ENCODE data around the gene CDPF1. TPM values are rescaled to one million over a fixed set of nuclear protein-coding genes. Genes with fewer than 3 reads are reported as not detected.

The CDPF1 gene
- total RNA-seq, 2 donors from 2014 or later = 8.1 to 12.4 TPM

DNA sequence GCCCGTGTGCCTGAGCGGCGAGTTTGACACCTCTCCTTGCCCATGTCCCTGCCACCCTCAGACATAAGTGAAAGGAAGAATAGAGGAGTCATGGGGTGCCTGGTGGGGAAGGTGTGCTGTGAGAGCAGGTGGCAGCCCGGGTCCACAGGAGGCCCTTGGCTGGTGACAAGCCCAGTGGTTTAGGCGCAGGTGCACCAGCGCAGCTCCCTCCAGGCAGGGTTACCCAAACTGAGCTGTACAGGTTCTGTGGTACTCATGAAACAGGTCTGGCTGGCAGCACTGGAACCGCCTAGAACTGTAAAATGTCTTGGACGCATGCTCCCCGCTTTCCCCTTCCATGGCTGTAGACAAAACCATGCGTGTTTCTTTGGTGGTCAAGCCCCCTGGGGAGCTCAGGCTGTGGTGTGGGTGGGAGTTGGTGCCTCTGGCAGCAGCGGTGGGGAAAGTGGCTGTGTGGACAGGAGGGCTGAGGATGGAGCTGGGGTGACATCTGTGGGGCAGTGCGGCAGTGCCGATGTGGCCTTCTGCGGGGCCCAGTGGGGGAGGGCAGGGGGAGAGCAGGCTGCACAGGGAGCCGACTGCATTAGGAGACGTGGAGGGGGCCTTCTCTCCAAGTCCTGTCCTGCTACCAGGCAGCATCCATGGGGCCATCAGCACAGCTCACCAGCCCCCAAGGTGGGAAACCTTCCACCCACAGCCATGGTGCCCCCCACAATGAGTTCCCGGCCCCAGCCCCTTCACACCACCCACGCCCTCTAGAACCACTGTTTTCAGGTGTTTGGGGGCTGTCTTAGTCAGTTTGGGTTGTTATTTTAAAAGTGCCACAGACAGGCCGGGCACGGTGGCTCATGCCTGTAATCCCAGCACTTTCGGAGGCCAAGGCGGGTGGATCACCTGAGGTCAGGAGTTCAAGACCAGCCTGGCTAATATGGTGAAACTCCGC lies 41.0 kb upstream of the CDPF1 start:
- ATAC-seq (ENCODE audit: insufficient number of reproducible peaks, low FRiP score, low read depth) (no peak), DNase-seq (ENCODE audit: low spot score) (no peak)
- H3K36me3 ChIP-seq = peaks cover 35% of the 10 kb centered on the region
- TF ChIP-seq, protein P1, sequence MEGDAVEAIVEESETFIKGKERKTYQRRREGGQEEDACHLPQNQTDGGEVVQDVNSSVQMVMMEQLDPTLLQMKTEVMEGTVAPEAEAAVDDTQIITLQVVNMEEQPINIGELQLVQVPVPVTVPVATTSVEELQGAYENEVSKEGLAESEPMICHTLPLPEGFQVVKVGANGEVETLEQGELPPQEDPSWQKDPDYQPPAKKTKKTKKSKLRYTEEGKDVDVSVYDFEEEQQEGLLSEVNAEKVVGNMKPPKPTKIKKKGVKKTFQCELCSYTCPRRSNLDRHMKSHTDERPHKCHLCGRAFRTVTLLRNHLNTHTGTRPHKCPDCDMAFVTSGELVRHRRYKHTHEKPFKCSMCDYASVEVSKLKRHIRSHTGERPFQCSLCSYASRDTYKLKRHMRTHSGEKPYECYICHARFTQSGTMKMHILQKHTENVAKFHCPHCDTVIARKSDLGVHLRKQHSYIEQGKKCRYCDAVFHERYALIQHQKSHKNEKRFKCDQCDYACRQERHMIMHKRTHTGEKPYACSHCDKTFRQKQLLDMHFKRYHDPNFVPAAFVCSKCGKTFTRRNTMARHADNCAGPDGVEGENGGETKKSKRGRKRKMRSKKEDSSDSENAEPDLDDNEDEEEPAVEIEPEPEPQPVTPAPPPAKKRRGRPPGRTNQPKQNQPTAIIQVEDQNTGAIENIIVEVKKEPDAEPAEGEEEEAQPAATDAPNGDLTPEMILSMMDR (IDR thresholded peaks at IDR 0.05) = no peak
- peaks cover 4 to 9% of the 10 kb centered on the region in 2 donors for H3K4me1 ChIP-seq (ENCODE audit: control insufficient read depth in 1 of 2, low read depth in 2 of 2)
- no peak overlapping the region for H3K27ac ChIP-seq
- H3K9me3 ChIP-seq = no peaks in the 10 kb centered on the region
- no peaks in the 10 kb centered on the region for H3K27me3 ChIP-seq (replicated peaks; ENCODE audit: insufficient read depth)
- no peak overlapping the region for H3K4me3 ChIP-seq

DNA sequence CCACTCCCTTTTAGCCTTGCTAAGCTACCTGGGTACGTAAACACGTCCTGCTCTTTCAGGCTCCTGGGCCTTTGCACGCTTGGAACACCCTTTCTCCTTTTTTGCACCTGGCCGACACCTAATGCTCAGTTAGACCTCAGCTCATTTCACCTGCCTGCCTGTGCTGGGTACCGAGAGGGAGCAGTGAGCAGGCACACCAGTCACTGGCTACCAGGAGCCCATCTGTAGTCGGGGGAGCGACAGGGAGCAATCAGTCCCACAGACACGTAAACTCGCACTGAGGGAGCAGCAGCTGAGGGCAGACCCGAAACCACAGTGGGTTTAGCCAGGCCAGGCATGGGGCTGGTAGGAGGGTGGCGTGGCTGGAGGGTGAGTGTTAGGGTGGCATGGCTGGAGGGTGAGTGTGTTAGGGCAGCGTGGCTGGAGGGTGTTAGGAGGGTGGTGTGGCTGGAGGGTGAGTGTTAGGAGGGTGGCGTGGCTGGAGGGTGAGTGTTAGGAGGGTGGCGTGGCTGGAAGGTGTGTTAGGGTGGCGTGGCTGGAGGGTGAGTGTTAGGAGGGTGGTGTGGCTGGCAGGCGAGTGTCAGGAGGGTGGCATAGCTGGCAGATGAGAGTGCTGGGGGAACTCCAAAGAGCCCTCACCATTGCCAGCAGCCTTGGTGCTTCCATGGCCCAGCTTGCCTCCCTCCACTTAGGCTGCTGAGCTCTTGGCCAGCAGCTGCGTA lies 40.2 kb upstream of the CDPF1 start:
- DNase-seq (ENCODE audit: low spot score) (no peak), ATAC-seq (ENCODE audit: insufficient number of reproducible peaks, low FRiP score, low read depth) (no peak)
- TF ChIP-seq, protein P1 (IDR thresholded peaks at IDR 0.05) = no peak
- Histone ChIP-seq H3K27me3 (replicated peaks; ENCODE audit: insufficient read depth) (no peaks in the 10 kb centered on the region), H3K9me3 (no peaks in the 10 kb centered on the region), H3K36me3 (peaks cover 39% of the 10 kb centered on the region), H3K4me3 (no peak overlapping the region), H3K4me1 (ENCODE audit: control insufficient read depth in 1 of 2, low read depth in 2 of 2) (peaks cover 0 to under 1% of the 10 kb centered on the region in 2 donors), H3K27ac (no peak overlapping the region)

DNA sequence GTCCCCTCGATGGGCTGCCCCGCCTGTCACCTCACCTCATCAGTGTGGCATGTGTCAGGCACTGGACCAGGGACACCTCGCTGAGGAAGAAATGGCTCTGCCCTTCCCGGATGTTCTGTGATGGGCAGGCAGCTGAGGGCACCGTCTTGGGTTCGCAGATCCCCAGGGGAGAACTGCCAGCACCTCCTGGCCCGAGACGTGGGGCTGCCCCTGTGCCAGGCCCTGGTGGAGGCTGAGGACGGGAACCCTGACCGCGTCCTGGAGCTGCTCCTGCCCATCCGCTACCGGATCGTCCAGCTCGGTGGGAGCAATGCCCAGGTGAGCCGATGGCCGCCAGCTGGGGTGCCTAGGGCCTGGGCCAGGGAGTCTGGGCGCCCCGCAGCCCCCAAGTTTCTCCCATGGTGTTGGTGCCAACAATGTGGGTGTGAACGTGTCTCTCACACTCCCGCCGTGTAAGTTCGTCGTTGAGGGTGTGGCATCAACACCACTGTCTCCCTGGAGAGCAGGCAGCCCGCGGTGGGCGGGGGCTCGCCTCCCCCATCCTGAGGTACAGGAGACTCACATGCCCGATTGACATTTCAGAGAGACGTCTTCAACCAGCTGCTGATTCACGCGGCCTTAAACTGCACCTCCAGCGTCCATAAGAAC lies 39.3 kb upstream of the CDPF1 start:
- Histone ChIP-seq H3K27me3 (replicated peaks; ENCODE audit: insufficient read depth) (no peaks in the 10 kb centered on the region), H3K4me3 (no peak overlapping the region), H3K4me1 (ENCODE audit: control insufficient read depth in 1 of 2, low read depth in 2 of 2) (no peaks in the 10 kb centered on the region), H3K36me3 (peaks cover 47% of the 10 kb centered on the region), H3K9me3 (no peaks in the 10 kb centered on the region), H3K27ac (no peak overlapping the region)
- ATAC-seq (ENCODE audit: insufficient number of reproducible peaks, low FRiP score, low read depth) (no peak), DNase-seq (ENCODE audit: low spot score) (no peak)
- TF ChIP-seq, protein P1 (IDR thresholded peaks at IDR 0.05) = no peak

DNA sequence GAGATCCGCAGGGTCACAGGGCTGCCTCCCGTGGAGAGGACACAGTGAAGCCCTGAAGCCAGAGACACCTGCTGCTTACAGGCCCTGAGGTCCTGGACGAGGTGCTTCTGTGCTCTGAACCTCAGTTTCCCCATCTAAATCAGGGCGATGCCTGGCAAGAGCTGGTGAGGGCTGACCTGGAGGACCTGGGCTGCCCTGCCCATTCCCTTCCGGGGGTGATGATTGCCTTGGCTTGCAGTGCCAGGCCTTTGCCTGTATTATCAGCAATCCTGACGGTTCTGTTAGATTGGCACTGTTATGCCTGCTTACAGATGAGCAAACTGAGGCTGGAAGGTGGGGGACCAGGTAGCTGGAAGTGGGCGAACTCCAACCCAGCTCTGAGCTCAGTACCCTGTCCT lies 38.8 kb upstream of the CDPF1 start:
- Histone ChIP-seq H3K36me3 (peaks cover 52% of the 10 kb centered on the region), H3K27ac (no peak overlapping the region), H3K9me3 (no peaks in the 10 kb centered on the region), H3K4me1 (ENCODE audit: control insufficient read depth in 1 of 2, low read depth in 2 of 2) (no peaks in the 10 kb centered on the region), H3K4me3 (no peak overlapping the region), H3K27me3 (replicated peaks; ENCODE audit: insufficient read depth) (no peaks in the 10 kb centered on the region)
- DNase-seq (ENCODE audit: low spot score) = no peak
- ATAC-seq (ENCODE audit: insufficient number of reproducible peaks, low FRiP score, low read depth) = no peak
- TF ChIP-seq, protein P1 (IDR thresholded peaks at IDR 0.05) = no peak
